GM13976 (cell line): ENCODE data around the gene MRTFA.

Source experiments
- DNase-seq: peaks from one replicate; pipeline ENCODE4 v3.0.0; 2012; ENCODE audit warnings: low spot score
- in situ Hi-C: fragments of 300-500 bp; cut with MboI; formaldehyde crosslinking; loops from one replicate; pipeline ENCODE4 v1.12.0; 2022; ENCODE audit warnings: low sequenced_read_pairs, mixed read lengths, inconsistent platforms; ENCODE audit not compliant: unreplicated experiment
- TF ChIP-seq, protein P1 (sequence below): IDR thresholded peaks from 2 replicates; pipeline ENCODE4 v1.5.1; 2012; ENCODE audit warnings: borderline replicate concordance, mild to moderate bottlenecking; ENCODE audit not compliant: insufficient read depth; ENCODE audit errors: extremely low read depth, missing control alignments, control extremely low read depth

Gene MRTFA

DNA sequence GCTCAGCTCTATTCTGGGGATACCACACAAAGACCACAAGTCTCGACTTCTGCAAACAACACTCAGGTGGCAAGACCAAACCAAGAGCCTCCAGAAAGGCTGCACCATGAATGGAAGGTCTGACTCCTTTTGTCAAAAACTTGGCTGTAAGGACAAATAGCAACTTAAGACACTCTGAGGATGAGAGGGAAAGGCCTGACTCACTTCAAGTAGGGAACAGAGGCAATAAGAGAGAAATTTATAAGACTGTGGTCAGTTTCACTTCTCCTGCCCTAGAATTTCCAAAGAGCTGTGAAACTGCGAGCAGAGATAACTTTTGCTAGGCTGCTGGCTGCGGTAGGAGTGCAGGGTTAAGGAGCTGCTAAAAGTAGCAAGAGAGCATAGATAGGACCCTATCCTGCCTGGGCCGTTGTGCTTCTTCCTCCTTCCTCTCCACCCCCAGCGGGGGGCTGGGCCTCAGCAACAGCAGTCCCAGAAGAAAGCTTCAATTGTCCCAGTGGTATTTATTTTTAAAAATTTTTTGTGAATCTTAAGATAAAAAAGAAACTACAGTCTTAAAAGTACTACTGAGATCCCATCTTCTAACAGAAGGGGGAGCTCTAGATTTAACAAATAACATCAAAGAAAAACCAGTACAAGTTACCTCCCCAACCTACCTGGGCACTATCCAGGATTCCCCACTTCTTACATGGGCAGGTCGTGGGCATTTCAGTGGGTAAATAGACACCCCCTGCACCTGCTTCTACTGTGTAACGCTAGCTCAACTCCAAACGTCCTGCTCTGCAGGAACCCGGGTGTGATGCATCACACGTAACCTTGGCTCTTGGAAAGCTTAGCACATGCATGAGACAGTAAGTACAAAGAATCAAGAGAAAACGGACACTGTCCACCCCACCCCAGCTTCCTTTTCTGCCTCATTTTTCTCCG is 199.8 kb downstream of the MRTFA start:
- in situ Hi-C loops = loop anchor here (10.0 kb wide), 1 partner anchor 208 kb away; no protein-coding TSS in a partner anchor
- TF ChIP-seq, protein P1, sequence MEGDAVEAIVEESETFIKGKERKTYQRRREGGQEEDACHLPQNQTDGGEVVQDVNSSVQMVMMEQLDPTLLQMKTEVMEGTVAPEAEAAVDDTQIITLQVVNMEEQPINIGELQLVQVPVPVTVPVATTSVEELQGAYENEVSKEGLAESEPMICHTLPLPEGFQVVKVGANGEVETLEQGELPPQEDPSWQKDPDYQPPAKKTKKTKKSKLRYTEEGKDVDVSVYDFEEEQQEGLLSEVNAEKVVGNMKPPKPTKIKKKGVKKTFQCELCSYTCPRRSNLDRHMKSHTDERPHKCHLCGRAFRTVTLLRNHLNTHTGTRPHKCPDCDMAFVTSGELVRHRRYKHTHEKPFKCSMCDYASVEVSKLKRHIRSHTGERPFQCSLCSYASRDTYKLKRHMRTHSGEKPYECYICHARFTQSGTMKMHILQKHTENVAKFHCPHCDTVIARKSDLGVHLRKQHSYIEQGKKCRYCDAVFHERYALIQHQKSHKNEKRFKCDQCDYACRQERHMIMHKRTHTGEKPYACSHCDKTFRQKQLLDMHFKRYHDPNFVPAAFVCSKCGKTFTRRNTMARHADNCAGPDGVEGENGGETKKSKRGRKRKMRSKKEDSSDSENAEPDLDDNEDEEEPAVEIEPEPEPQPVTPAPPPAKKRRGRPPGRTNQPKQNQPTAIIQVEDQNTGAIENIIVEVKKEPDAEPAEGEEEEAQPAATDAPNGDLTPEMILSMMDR = no peak
- DNase-seq = peak; percentile 51

DNA sequence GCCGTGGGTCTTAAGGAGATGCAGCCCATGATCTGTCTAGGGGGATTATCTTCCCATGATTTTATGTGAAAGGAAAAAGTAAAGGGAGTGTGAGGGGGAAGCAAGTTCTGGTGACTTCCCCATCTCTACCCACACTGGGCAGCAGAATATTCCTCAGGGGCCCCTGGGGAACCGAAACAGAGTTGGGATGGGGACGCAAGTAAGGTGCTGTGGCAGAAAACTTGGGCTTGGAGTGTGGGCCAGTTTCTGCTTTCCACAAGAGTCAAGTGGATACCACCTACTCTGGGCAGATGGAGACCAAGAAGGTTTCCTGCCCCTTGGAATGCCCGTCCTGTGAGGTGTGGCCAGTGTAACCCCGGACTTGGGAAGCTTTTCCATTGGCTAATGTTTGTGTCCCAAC is 201.8 kb downstream of the MRTFA start:
- in situ Hi-C loops = loop anchor here (10.0 kb wide), 1 partner anchor 210 kb away; no protein-coding TSS in a partner anchor
- TF ChIP-seq, protein P1 = no peak
- no peak for DNase-seq

DNA sequence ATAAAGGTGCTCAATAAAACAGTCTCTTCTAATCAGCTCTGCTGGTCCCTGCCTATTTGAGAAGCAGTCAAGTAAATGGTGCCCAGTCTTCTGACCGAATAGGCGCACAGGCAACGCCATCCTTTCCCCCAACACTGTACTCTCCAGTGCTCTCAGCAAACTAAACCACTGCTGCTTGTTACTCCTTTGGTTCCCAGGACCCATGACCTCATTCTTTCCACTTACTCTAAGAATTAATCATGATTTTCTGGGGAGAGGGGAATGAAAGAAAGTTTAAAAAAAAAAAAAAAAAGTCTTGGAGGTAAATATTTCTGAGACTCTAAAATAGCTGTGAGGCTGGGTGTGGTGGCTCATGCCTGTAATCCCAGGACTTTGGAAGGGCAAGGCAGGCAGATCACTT is 202.4 kb downstream of the MRTFA start:
- in situ Hi-C loops = loop anchor here (10.0 kb wide), 1 partner anchor 211 kb away; no protein-coding TSS in a partner anchor
- TF ChIP-seq, protein P1 = no peak
- DNase-seq = no peak

DNA sequence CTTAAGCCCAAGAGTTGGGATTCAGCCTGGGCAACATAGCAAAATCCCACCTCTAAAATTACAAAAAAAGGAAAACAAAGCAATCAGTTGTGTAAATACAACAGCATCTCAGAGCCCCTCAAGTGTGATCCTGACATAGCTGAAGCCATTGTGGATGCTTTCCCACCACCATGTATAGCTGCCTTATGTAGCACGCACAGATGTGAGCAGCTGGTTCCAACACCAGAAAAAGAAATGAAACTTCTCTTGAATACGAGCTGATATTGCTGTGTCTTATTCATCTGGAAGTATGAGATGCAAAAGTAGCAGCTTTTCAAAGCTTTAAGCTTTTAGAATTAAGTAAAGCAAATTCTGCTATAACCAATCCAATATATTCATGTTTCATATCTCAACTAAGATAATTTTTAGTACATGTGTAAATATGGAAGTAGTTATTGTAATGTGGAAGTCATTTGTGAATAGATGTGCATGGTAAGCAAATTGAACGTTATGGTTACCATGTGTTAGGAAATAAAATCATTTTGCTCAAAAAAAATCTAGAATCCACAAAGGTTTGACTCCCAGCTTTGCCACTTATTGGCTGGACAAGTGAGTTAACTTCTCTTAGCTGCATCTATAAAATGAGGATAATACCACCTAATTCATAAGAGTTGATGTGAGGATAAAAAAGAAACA is 203.0 kb downstream of the MRTFA start:
- in situ Hi-C loops = loop anchor here (10.0 kb wide), 1 partner anchor 211 kb away; no protein-coding TSS in a partner anchor
- DNase-seq = no peak
- TF ChIP-seq, protein P1 = no peak

DNA sequence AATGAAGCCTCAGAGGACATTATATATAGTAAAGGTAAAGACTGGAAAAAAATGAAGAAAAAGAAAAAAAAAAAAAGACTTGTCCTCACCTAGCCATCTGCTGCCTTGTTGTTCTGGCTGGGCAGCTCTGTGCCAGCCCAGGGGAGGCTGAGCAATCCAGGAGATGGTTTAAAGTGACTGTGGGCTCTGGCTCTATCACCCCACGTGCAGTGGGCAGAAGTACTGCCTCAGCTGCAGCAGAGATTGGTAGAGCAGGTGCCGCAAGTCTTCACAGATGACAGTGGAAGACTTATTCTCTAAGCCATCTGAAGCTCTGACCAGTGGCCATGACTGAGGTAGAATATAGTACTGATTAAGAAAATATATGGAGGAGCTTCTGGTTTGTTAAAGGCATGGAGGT is 203.9 kb downstream of the MRTFA start:
- DNase-seq = no peak
- TF ChIP-seq, protein P1 = no peak
- in situ Hi-C loops = loop anchor here (10.0 kb wide), 1 partner anchor 212 kb away; no protein-coding TSS in a partner anchor

DNA sequence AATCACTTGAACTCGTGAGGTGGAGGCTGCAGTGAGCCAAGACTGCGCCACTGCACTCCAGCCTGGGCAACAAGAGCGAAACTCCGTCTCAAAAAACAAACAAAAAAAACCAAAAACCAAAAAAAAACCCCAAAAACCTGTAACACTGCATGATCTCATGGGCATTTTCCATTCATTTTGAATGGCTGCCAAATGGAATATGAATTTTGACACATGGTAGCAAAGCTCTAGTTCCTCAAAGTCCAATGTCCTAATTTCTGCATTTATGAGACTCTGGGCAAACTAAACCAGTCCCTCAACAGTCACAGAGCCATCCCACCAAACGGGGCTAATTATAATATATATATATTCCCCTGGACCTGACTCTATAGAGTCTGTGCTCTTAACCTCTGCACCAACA is 204.4 kb downstream of the MRTFA start:
- TF ChIP-seq, protein P1 = no peak
- in situ Hi-C loops = loop anchor here (10.0 kb wide), 1 partner anchor 213 kb away; no protein-coding TSS in a partner anchor
- DNase-seq = no peak
